Cardiac fibroblast (primary cell): ENCODE measurements around the gene FAM216B.

Experiments
- DNase-seq, 2 donors: peaks; one replicate each; pipeline versions ENCODE4 v3.0.0 to v3.0.0-alpha.2; 2010; ENCODE audit warnings: low read depth in 2 of 2
- H3K4me3 ChIP-seq, 2 donors: replicated peaks in 1 of 2; 1 replicate in 1 of 2; 2 replicates in 1 of 2; pipeline ENCODE4 v1.5.1; 2011; ENCODE audit warnings: low read depth in 2 of 2, low read length in 2 of 2, mild to moderate bottlenecking in 2 of 2, moderate library complexity in 1 of 2
- TF ChIP-seq, protein P1 (sequence below): IDR thresholded peaks from one replicate; pipeline ENCODE4 v1.5.1; 2011; ENCODE audit warnings: low read depth, mild to moderate bottlenecking, low read length, inconsistent platforms

FAM216B gene

DNA sequence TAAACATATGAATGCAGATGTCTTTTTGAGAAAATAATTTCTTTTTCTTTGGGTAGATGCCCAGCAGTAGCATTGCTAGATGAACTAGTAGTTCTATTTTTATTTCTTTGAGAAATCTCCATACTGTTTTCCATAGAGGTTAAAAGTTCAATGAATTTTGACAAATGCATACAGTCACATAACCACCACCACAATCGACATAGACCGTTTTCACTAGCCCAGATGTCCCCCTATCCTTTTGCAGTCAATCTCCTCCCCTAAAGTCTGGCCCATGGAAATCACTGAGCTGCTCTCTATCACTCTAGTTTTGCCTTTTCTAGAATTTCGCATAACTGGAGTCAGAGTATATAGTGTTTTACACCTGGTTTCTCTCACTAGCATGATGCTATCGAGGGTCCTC lies 10.8 kb downstream of the FAM216B start:
- no peak for DNase-seq
- TF ChIP-seq, protein P1, sequence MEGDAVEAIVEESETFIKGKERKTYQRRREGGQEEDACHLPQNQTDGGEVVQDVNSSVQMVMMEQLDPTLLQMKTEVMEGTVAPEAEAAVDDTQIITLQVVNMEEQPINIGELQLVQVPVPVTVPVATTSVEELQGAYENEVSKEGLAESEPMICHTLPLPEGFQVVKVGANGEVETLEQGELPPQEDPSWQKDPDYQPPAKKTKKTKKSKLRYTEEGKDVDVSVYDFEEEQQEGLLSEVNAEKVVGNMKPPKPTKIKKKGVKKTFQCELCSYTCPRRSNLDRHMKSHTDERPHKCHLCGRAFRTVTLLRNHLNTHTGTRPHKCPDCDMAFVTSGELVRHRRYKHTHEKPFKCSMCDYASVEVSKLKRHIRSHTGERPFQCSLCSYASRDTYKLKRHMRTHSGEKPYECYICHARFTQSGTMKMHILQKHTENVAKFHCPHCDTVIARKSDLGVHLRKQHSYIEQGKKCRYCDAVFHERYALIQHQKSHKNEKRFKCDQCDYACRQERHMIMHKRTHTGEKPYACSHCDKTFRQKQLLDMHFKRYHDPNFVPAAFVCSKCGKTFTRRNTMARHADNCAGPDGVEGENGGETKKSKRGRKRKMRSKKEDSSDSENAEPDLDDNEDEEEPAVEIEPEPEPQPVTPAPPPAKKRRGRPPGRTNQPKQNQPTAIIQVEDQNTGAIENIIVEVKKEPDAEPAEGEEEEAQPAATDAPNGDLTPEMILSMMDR: no peak
- no peak overlapping the region for H3K4me3 ChIP-seq

DNA sequence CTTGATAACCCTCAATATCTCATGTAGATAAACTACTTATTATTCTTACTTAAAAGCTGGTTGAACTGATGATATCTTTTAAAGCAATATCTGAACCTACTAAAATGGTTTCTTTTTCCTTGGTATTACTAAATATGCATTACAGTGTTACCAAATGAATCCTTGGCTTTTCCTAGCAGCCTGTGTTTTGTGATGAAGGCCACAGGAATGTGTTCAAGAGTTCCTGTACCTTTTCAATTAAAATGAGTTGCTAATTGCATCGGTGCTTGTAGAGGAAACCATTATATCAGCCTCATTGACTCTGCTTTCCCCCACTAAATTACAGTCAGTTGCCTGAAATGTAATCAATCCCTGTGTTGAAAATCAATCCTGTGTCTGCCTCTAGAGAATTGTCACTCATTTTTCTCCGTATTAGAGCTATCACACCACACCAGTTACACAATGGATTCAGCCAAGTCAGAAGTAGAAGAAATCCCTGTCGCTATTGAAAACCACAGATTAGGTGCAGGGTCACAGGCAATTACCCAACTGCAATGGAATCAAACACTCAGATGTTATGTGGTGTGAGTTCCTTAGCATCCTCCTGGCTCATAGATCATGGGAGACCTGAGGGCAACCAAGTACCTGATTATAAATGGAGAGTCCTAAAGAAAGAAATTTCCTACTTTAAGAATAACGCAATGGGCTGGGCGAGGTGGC lies 13.3 kb downstream of the FAM216B start:
- no peak for DNase-seq
- TF ChIP-seq, protein P1: no peak
- H3K4me3 ChIP-seq: no peak overlapping the region

DNA sequence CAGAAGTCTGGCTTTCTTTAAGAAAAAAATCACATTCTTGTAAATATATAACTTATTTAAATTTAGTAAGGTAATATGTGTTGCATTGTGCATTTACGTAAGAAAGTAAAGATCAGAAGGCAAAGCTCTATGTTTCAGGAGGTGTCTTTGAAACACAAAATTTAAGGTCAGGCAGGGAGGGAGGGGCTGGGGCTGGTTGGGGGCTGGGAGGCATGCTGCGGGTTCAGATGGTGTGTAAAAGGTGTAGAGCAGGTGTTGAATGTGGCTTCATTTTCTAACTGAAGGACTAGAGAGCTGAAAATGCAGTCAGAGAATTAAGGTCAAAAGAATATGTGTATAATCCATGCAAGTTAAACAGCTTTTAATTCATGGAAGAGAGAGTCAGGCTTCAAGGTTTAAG lies 14.3 kb downstream of the FAM216B start:
- no peak overlapping the region for H3K4me3 ChIP-seq
- no peak for DNase-seq
- TF ChIP-seq, protein P1: no peak

DNA sequence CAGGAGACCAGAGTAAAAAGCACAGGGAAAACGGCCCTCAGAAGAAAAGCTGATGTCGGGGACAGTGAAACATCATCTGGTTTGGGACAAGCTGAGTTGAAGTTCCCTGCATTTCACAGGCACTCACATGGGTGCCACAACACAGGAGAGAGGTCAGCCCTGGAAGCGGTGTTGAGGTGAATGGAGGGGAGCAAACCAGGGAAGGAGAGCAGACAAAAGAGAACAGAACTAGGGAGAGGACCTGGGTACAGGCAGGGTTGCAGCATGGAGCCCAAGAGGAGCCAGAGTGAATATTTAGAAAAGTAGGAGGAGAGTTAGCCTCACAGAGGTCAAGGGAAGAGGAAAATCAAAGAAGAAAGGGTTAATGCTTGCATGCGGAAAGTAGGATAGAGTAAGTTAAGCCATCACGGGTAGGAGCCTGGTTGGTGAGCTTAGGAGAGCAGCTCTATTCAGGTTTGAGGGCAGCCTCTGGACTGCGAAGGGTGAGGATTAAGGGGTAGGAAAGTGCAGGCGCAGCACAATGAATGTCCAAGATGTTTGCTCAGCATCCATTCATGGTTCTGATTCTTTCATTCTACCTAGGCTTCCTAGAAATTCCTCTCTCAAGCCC lies 15.5 kb downstream of the FAM216B start:
- no peak for DNase-seq
- TF ChIP-seq, protein P1: no peak
- no peak overlapping the region for H3K4me3 ChIP-seq

DNA sequence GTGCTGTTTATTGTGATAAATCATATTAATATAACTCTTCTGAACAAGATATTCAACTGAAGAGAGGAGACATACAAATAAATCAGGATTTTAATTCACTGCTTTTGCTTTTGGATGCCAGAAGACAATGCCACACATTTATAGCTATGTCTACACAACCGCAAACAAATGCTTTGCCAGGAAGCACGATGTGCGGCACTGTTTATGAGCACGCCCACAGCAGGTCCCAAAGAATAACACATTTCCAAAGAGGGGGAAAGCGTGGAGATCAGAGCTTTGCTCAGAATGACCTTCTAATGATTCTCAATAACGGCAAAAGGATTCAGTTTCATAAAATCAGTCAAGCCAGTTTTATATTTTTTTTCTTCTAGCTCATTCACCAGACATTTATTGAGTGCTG lies 16.7 kb downstream of the FAM216B start:
- DNase-seq: no peak
- TF ChIP-seq, protein P1: no peak
- no peak overlapping the region for H3K4me3 ChIP-seq

DNA sequence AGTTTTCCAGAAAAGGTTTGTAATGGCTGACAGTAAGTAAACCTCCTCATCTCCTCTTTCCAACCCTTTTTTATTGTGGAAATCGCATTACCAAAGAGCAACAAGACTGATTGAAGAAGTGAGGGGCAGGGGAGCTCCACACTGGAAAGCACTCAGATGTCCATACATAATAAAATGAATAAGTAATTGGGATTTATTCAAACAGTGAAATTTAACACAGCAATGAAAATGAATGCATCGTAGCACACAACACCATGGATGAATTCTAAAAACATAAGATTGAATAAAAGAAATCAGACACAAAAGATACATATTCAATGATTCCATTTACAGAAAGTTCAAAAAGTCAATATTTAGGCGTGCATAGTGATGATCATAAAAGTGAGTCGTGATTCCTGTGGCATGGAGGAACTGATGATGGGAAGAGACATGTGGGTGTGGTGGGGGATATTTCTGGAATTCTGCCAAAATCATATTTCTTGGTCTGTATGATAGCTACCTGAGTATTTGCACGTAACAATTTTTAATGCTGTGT lies 18.8 kb downstream of the FAM216B start:
- no peak for DNase-seq
- TF ChIP-seq, protein P1: no peak

More for the DNA sequence above, 18.8 kb downstream of the FAM216B start:
- no peak overlapping the region for H3K4me3 ChIP-seq
